HCT116 (cell line): ENCODE measurements around the gene MAJIN. TPM values are rescaled to one million over a fixed set of nuclear protein-coding genes. Genes with fewer than 3 reads are reported as not detected.

Experiments used
- ATAC-seq: fragments of 200-7000 bp; cut with Tn5 transposase; 2 replicates; pipeline ENCODE4 v1.9.1; 2020; ENCODE audit warnings: mild to moderate bottlenecking, moderate library complexity
- BruUV-seq: library from RNA; stranded (reverse); fragments of 400-500 nt; replicated peaks from 2 replicates; lab custom pipeline; 2021; lab: Mats Ljungman, UMichigan
- CTCF ChIA-PET: fragments of 300-600 bp; sonication (Branson Sonifier 250); formaldehyde crosslinking; loops from one replicate; lab custom pipeline; 2021; ENCODE audit warnings: antibody characterized with exemption; lab: Charles Lee
- POLR2A ChIA-PET: fragments of 300-600, 350-600 bp; sonication (Branson Sonifier 250); formaldehyde crosslinking; loops from one replicate; lab custom pipeline; 2021; ENCODE audit warnings: antibody characterized with exemption; lab: Charles Lee
- RAD21 ChIA-PET, 2 experiments: fragments of 300-600 bp; sonication (Branson Sonifier 250); formaldehyde crosslinking; loops; one replicate each; lab custom pipeline; 2023; ENCODE audit warnings: low total read pairs in 2 of 2; ENCODE audit not compliant: uncharacterized antibody in 2 of 2, unreplicated experiment in 2 of 2, low non-redundant PET in 1 of 2; lab: Charles Lee
- DNase-seq: peaks from one replicate; pipeline ENCODE4 v3.0.0-alpha.2; 2010; ENCODE audit warnings: low read depth, low spot score
- H2AFZ ChIP-seq: fragments of 200-600 bp; shearing (Covaris generic), sonication (generic); 2 replicates; pipeline ENCODE4 v1.6.1; 2017; ENCODE audit warnings: low read depth, mixed run types, mixed read lengths, antibody characterized with exemption, low read length; ENCODE audit not compliant: poor library complexity, severe bottlenecking
- H3K27ac ChIP-seq: 2 replicates; pipeline ENCODE4 v1.5.1; 2012; ENCODE audit warnings: low read depth, low read length
- H3K27me3 ChIP-seq: fragments of 200-600 bp; sonication (generic); 2 replicates; pipeline ENCODE4 v1.6.1; 2016; ENCODE audit warnings: mixed run types, low read length, mixed read lengths; ENCODE audit not compliant: insufficient read depth
- H3K36me3 ChIP-seq, 2 experiments: fragments of 200-500 bp in 1 of 2; fragments of 200-600 bp in 1 of 2; sonication (Bioruptor generic) in 1 of 2; sonication (generic) in 1 of 2; 2 replicates each; pipeline versions ENCODE4 v1.5.1 to v1.6.1; 2014 to 2016; ENCODE audit warnings: low read length in 2 of 2, inconsistent platforms in 1 of 2, mixed read lengths in 1 of 2, mixed run types in 1 of 2; ENCODE audit not compliant: insufficient read depth in 2 of 2, control insufficient read depth in 1 of 2
- H3K4me1 ChIP-seq, 2 experiments: fragments of 200-600 bp in 1 of 2; sonication (generic) in 1 of 2; 2 replicates each; pipeline versions ENCODE4 v1.5.1 to v1.6.1; 2012 to 2017; ENCODE audit warnings: low read length in 2 of 2, inconsistent platforms in 1 of 2, mild to moderate bottlenecking in 1 of 2, mixed read lengths in 1 of 2, mixed run types in 1 of 2, moderate library complexity in 1 of 2; ENCODE audit not compliant: insufficient read depth in 2 of 2, control insufficient read depth in 1 of 2
- H3K4me2 ChIP-seq: fragments of 200-600 bp; sonication (generic); 2 replicates; pipeline ENCODE4 v1.6.1; 2017; ENCODE audit warnings: mixed run types, low read length, mixed read lengths
- H3K4me3 ChIP-seq, 2 experiments: fragments of 200-600 bp in 1 of 2; sonication (generic) in 1 of 2; replicated peaks in 1 of 2; 2 replicates each; pipeline ENCODE4 v1.5.1; 2011 to 2016; ENCODE audit warnings: low read length in 2 of 2, control low read depth in 1 of 2, low read depth in 1 of 2, mild to moderate bottlenecking in 1 of 2, mixed read lengths in 1 of 2, mixed run types in 1 of 2
- H3K79me2 ChIP-seq: fragments of 200-600 bp; sonication (generic); 2 replicates; pipeline ENCODE4 v1.6.1; 2017; ENCODE audit warnings: mild to moderate bottlenecking, mixed run types, low read length, moderate library complexity, mixed read lengths; ENCODE audit not compliant: insufficient read depth
- H3K9ac ChIP-seq: fragments of 200-600 bp; sonication (generic); 2 replicates; pipeline ENCODE4 v1.6.1; 2016; ENCODE audit warnings: low read length, mixed read lengths
- H3K9me2 ChIP-seq: fragments of 200-600 bp; sonication (generic), shearing (Covaris generic); 2 replicates; pipeline ENCODE4 v1.6.1; 2017; ENCODE audit warnings: mixed run types, mild to moderate bottlenecking, moderate library complexity; ENCODE audit not compliant: insufficient read depth
- H3K9me3 ChIP-seq, 2 experiments: fragments of 200-500 bp in 1 of 2; fragments of 200-600 bp in 1 of 2; sonication (Bioruptor generic) in 1 of 2; sonication (generic) in 1 of 2; 2 replicates each; pipeline ENCODE4 v1.6.1; 2014 to 2017; ENCODE audit warnings: low read length in 2 of 2, mixed read lengths in 2 of 2, inconsistent platforms in 1 of 2, low read depth in 1 of 2, mild to moderate bottlenecking in 1 of 2, mixed run types in 1 of 2, moderate library complexity in 1 of 2; ENCODE audit not compliant: control insufficient read depth in 1 of 2, insufficient read depth in 1 of 2
- H4K20me1 ChIP-seq: fragments of 200-600 bp; sonication (generic), shearing (Covaris generic); 2 replicates; pipeline ENCODE4 v1.6.1; 2017; ENCODE audit warnings: mixed run types, mild to moderate bottlenecking, moderate library complexity; ENCODE audit not compliant: insufficient read depth
- CBX3 ChIP-seq: IDR thresholded peaks from 2 replicates; pipeline ENCODE4 v1.6.1; 2012; ENCODE audit warnings: low read depth
- CEBPB ChIP-seq: IDR thresholded peaks from 2 replicates; pipeline ENCODE4 v1.6.1; 2012; ENCODE audit warnings: low read depth
- EGR1 ChIP-seq: IDR thresholded peaks from 2 replicates; pipeline ENCODE4 v1.6.1; 2012; ENCODE audit warnings: low read depth
- EZH2 ChIP-seq: fragments of 200-600 bp; sonication (generic); IDR thresholded peaks from 2 replicates; pipeline ENCODE4 v1.6.1; 2017; ENCODE audit warnings: antibody characterized with exemption, mixed run types
- EZH2phosphoT487 ChIP-seq: fragments of 200-600 bp; IDR thresholded peaks from 2 replicates; pipeline ENCODE4 v1.6.1; 2018; ENCODE audit warnings: antibody characterized with exemption, borderline replicate concordance
- FOSL1 ChIP-seq: IDR thresholded peaks from 2 replicates; pipeline ENCODE4 v1.6.1; 2012; ENCODE audit warnings: low read depth
- JUND ChIP-seq: IDR thresholded peaks from 2 replicates; pipeline ENCODE4 v1.6.1; 2012
- POLR2A ChIP-seq: IDR thresholded peaks from 2 replicates; pipeline ENCODE4 v1.7.0; 2011; ENCODE audit warnings: borderline replicate concordance; ENCODE audit not compliant: insufficient read depth, insufficient read length; ENCODE audit errors: extremely low read depth
- RAD21 ChIP-seq: IDR thresholded peaks from 2 replicates; pipeline ENCODE4 v1.6.1; 2012; ENCODE audit warnings: low read depth, mild to moderate bottlenecking
- SIN3A ChIP-seq: IDR thresholded peaks from 2 replicates; pipeline ENCODE4 v1.6.1; 2012; ENCODE audit warnings: low read depth
- SP1 ChIP-seq: IDR thresholded peaks from 2 replicates; pipeline ENCODE4 v1.6.1; 2012; ENCODE audit warnings: low read depth
- SRF ChIP-seq: IDR thresholded peaks from 2 replicates; pipeline ENCODE4 v1.6.1; 2012; ENCODE audit warnings: low read depth
- TCF7L2 ChIP-seq: IDR thresholded peaks from 2 replicates; pipeline ENCODE4 v1.7.0; 2011; ENCODE audit warnings: borderline replicate concordance, inconsistent platforms; ENCODE audit not compliant: insufficient read depth, insufficient read length; ENCODE audit errors: extremely low read depth
- ZFX ChIP-seq: fragments of 450-650 bp; IDR thresholded peaks from 2 replicates; pipeline ENCODE4 v1.6.1; 2017
- ZNF274 ChIP-seq: fragments of 200-500 bp; sonication (Bioruptor generic); IDR thresholded peaks from 2 replicates; pipeline ENCODE4 v1.6.1; 2014; ENCODE audit warnings: mild to moderate bottlenecking, low read depth, low read length, inconsistent platforms
- intact Hi-C: fragments of 100-400 bp; cut with micrococcal nuclease; formaldehyde crosslinking; loops from 2 replicates; pipeline ENCODE4 v1.10.0; 2022
- total RNA-seq: library from RNA; stranded (reverse); gene quantifications from one replicate; pipeline ENCODE4 v1.2.1, GENCODE V29; 2021; ENCODE audit not compliant: unreplicated experiment
- TF ChIP-seq, protein P1 (sequence below): IDR thresholded peaks from 2 replicates; pipeline ENCODE4 v1.6.1; 2012
- TF ChIP-seq, protein P2 (sequence below): IDR thresholded peaks from 2 replicates; pipeline ENCODE4 v1.6.1; 2012
- TF ChIP-seq, protein P3 (sequence below): IDR thresholded peaks from 2 replicates; pipeline ENCODE4 v1.6.1; 2011; ENCODE audit warnings: mild to moderate bottlenecking, low read length, moderate library complexity; ENCODE audit not compliant: insufficient replicate concordance; ENCODE audit errors: extremely low read depth

The MAJIN gene
- total RNA-seq, 1 experiment from 2014 or later, result not detected

DNA sequence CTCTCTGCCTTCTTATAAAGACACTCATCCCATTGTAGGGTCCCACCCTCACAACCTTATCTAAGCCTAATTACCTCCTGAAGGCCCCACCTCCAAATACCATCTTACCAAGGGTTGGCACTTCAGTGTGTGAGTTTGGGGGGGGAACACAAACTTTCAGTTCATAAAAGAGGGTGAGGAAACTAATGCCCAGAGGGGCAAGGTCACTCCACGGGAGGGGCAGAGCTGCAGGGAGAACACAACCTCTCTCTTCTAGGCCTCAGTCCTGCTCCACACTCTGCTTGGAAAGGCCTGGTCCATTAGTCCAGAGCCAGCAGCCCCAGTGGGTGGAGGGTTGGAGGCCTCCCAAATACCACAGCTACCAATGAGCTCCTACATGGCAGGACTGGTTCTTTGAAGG lies 27.6 kb upstream of the MAJIN start:
- no peak overlapping the region for H3K27ac ChIP-seq
- CTCF ChIA-PET, result interaction anchor here (0.9 kb wide), 1 partner anchor 15 kb away, joined by 3 read pairs; the partner anchor contains the start of gene ARL2
- no peaks in the 10 kb centered on the region for H4K20me1 ChIP-seq
- H3K36me3 ChIP-seq, result no peaks in the 10 kb centered on the region
- no peak overlapping the region for H3K4me3 ChIP-seq
- H3K27me3 ChIP-seq, result no peaks in the 10 kb centered on the region
- RAD21 ChIA-PET, result no interaction called here
- intact Hi-C loops, result loop anchor here (5.0 kb wide), 1 partner anchor 152 kb away; no protein-coding TSS in a partner anchor
- no peak for DNase-seq
- no peak for TF ChIP-seq EZH2
- TF ChIP-seq, protein P1, sequence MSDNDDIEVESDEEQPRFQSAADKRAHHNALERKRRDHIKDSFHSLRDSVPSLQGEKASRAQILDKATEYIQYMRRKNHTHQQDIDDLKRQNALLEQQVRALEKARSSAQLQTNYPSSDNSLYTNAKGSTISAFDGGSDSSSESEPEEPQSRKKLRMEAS, result no peak
- no peak for ATAC-seq
- no peaks in the 10 kb centered on the region for H3K79me2 ChIP-seq
- POLR2A ChIA-PET, result no interaction called here
- peaks cover 13 to 40% of the 10 kb centered on the region in 2 experiments; a peak in 3 of 4 replicates for H3K4me1 ChIP-seq
- no peaks in the 10 kb centered on the region for H3K9me3 ChIP-seq
- no peaks in the 10 kb centered on the region for H3K9me2 ChIP-seq
- BruUV-seq, result no TSS peak
- H3K4me2 ChIP-seq, result no peak overlapping the region
- no peak overlapping the region for H2AFZ ChIP-seq
- no peak overlapping the region for H3K9ac ChIP-seq

DNA sequence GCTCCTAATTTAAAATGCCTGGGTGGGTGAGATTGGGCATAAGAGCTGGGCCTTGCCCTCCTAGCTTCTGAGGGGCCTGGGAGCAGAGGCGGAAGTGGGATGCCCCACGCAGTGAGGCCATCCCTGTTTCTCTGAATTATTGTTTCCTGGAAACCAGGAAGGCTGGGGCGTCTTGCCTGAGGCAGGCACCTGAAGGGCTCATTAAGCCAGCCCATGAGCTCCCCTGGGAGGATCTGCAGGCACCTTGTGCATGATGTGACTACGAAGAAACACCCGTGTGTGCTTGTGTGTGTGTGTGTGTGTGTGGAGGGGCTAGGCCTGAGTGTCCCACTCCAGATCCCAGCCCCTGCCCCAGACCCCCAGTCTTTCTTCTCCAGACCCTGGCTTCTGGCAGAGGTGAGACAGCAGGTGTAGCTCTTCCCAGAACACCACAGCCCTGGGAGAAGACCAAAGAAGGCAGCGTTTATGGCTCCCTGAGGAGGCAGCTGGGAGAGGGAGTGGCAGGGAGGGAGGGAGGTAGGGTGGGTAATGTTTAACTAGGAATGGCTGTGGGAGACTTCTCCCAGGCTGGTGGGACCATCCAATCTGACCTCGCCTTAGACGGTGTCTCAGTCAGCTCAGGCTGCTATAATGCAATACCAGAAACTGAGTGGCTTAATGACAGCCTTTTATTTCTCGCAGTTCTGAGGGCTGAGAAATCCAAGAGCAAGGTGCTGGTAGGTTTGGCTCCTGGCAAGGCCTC lies 27.0 kb upstream of the MAJIN start:
- intact Hi-C loops, result loop anchor here (5.0 kb wide), 1 partner anchor 152 kb away; no protein-coding TSS in a partner anchor
- H3K9me2 ChIP-seq, result no peaks in the 10 kb centered on the region
- H3K79me2 ChIP-seq, result no peaks in the 10 kb centered on the region
- H4K20me1 ChIP-seq, result no peaks in the 10 kb centered on the region
- no peaks in the 10 kb centered on the region for H3K27me3 ChIP-seq
- no peak overlapping the region for H3K4me3 ChIP-seq
- ChIA-PET POLR2A (interaction anchor here (1.0 kb wide), 1 partner anchor 15 kb away, joined by 3 read pairs; the partner anchor contains the start of gene ARL2), CTCF (interaction anchor here (1.3 to 3.8 kb wide), 3 partner anchors 15 to 155 kb away, joined by 3 to 21 read pairs (median 5); partner anchors contain the start of genes ARL2 and CDC42BPG), RAD21 (no interaction called here)
- H3K9ac ChIP-seq, result no peak overlapping the region
- no peak overlapping the region for H3K27ac ChIP-seq
- H2AFZ ChIP-seq, result peak overlapping the region; percentile 65
- no peaks in the 10 kb centered on the region for H3K9me3 ChIP-seq
- ATAC-seq (no peak), DNase-seq (no peak)
- peaks cover 13 to 40% of the 10 kb centered on the region in 2 experiments; a peak in 3 of 4 replicates for H3K4me1 ChIP-seq
- no TSS peak for BruUV-seq
- peak overlapping the region; percentile 39 for H3K4me2 ChIP-seq
- H3K36me3 ChIP-seq, result no peaks in the 10 kb centered on the region
- TF ChIP-seq EZH2 (no peak), SIN3A (no peak), POLR2A (no peak), RAD21 (no peak), EZH2phosphoT487 (no peak), TCF7L2 (no peak), EGR1 (no peak), SRF (no peak), CEBPB (no peak), FOSL1 (no peak), ZFX (no peak), SP1 (no peak), ZNF274 (no peak), CBX3 (no peak), JUND (no peak)
- TF ChIP-seq, protein P2, sequence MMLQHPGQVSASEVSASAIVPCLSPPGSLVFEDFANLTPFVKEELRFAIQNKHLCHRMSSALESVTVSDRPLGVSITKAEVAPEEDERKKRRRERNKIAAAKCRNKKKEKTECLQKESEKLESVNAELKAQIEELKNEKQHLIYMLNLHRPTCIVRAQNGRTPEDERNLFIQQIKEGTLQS, result no peak
- TF ChIP-seq, protein P3, sequence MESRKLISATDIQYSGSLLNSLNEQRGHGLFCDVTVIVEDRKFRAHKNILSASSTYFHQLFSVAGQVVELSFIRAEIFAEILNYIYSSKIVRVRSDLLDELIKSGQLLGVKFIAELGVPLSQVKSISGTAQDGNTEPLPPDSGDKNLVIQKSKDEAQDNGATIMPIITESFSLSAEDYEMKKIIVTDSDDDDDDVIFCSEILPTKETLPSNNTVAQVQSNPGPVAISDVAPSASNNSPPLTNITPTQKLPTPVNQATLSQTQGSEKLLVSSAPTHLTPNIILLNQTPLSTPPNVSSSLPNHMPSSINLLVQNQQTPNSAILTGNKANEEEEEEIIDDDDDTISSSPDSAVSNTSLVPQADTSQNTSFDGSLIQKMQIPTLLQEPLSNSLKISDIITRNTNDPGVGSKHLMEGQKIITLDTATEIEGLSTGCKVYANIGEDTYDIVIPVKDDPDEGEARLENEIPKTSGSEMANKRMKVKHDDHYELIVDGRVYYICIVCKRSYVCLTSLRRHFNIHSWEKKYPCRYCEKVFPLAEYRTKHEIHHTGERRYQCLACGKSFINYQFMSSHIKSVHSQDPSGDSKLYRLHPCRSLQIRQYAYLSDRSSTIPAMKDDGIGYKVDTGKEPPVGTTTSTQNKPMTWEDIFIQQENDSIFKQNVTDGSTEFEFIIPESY, result no peak
- TF ChIP-seq, protein P1, result no peak
